PC-9 (cell line): Measurements from ENCODE around the gene VMO1. TPM values are rescaled to one million over a fixed set of nuclear protein-coding genes. Genes with fewer than 3 reads are reported as not detected.

Source experiments
- BruUV-seq: library from RNA; stranded (reverse); fragments of 400-500 nt; replicated peaks from 2 replicates; lab custom pipeline; 2021; lab: Mats Ljungman, UMichigan
- CTCF ChIA-PET: fragments of 300-600 bp; sonication (Branson Sonifier 250); formaldehyde crosslinking; loops from one replicate; lab custom pipeline; 2022; ENCODE audit warnings: antibody characterized with exemption; lab: Charles Lee
- POLR2A ChIA-PET: fragments of 300-600 bp; sonication (Branson Sonifier 250); formaldehyde crosslinking; loops from one replicate; lab custom pipeline; 2022; ENCODE audit warnings: antibody characterized with exemption; ENCODE audit not compliant: unreplicated experiment; lab: Charles Lee
- DNase-seq, 2 experiments: peaks; one replicate each; pipeline versions ENCODE4 v3.0.0 to v3.0.0-alpha.2; 2015 to 2022; ENCODE audit warnings: mixed read lengths in 1 of 2
- H2AFZ ChIP-seq: fragments of 200-600 bp; sonication (generic); 2 replicates; pipeline ENCODE4 v1.8.1; 2017; ENCODE audit warnings: antibody characterized with exemption
- H3F3A ChIP-seq: fragments of 200-600 bp; sonication (generic); 2 replicates; pipeline ENCODE4 v1.8.1; 2017; ENCODE audit warnings: antibody characterized with exemption, mild to moderate bottlenecking, low read depth; ENCODE audit not compliant: insufficient read depth
- H3K27ac ChIP-seq: fragments of 200-600 bp; sonication (generic); 2 replicates; pipeline ENCODE4 v1.6.1; 2016; ENCODE audit warnings: mixed run types
- H3K27me3 ChIP-seq: fragments of 200-600 bp; sonication (generic); 2 replicates; pipeline ENCODE4 v1.6.1; 2016; ENCODE audit warnings: low read depth, mixed run types; ENCODE audit not compliant: insufficient read depth
- H3K36me3 ChIP-seq: fragments of 200-600 bp; sonication (generic); 2 replicates; pipeline ENCODE4 v1.6.1; 2016; ENCODE audit warnings: low read depth, mixed run types
- H3K4me1 ChIP-seq: fragments of 200-600 bp; sonication (generic); replicated peaks from 2 replicates; pipeline ENCODE4 v1.6.1; 2016; ENCODE audit warnings: mixed run types; ENCODE audit not compliant: insufficient read depth
- H3K4me2 ChIP-seq: fragments of 200-600 bp; sonication (generic); 2 replicates; pipeline ENCODE4 v1.6.1; 2017; ENCODE audit warnings: mixed run types
- H3K4me3 ChIP-seq: fragments of 200-600 bp; sonication (generic); 2 replicates; pipeline ENCODE4 v1.6.1; 2016; ENCODE audit warnings: mixed run types
- H3K79me2 ChIP-seq: fragments of 200-600 bp; sonication (generic); 2 replicates; pipeline ENCODE4 v1.6.1; 2017; ENCODE audit warnings: low read depth, mixed run types
- H3K9me2 ChIP-seq: fragments of 200-600 bp; sonication (generic); 2 replicates; pipeline ENCODE4 v1.8.1; 2017; ENCODE audit warnings: mild to moderate bottlenecking; ENCODE audit not compliant: insufficient read depth
- H3K9me3 ChIP-seq: fragments of 200-600 bp; sonication (generic); 2 replicates; pipeline ENCODE4 v1.8.1; 2016; ENCODE audit warnings: low read depth; ENCODE audit not compliant: insufficient read depth
- H4K20me1 ChIP-seq: fragments of 200-600 bp; sonication (generic); 2 replicates; pipeline ENCODE4 v1.8.1; 2017; ENCODE audit not compliant: insufficient read depth
- CTCF ChIP-seq: fragments of 200-600 bp; sonication (generic); conservative IDR thresholded peaks from 2 replicates; pipeline ENCODE4 v1.6.1; 2017; ENCODE audit warnings: mixed run types, antibody characterized with exemption, mild to moderate bottlenecking, moderate library complexity
- EZH2 ChIP-seq: fragments of 200-600 bp; sonication (generic); IDR thresholded peaks from 2 replicates; pipeline ENCODE4 v1.8.0; 2017; ENCODE audit warnings: antibody characterized with exemption, low read depth
- intact Hi-C: fragments of 100-400 bp; cut with micrococcal nuclease; formaldehyde crosslinking; loops from one replicate; pipeline ENCODE4 v1.10.0; 2022; ENCODE audit not compliant: unreplicated experiment
- total RNA-seq: library from RNA; stranded (reverse); gene quantifications from 2 replicates; pipeline ENCODE4 v1.2.3, GENCODE V29; 2021

The VMO1 gene
- total RNA-seq, 1 experiment from 2014 or later, result 3.6 TPM

GRCh38 chr17:4818276-4818675 is 32.1 kb upstream of the VMO1 start:
- TF ChIP-seq CTCF (no peak), EZH2 (no peak)
- no peak for DNase-seq
- no TSS peak for BruUV-seq
- intact Hi-C loops, result no loop called here
- Histone ChIP-seq H3F3A (no peaks in the 10 kb centered on the region), H3K9me3 (no peaks in the 10 kb centered on the region), H3K4me2 (no peak overlapping the region), H3K36me3 (no peaks in the 10 kb centered on the region; the same call in 1 of the 2 replicates), H3K4me3 (no peak overlapping the region), H4K20me1 (no peaks in the 10 kb centered on the region), H3K27ac (no peak overlapping the region), H3K4me1 (no peaks in the 10 kb centered on the region), H3K9me2 (no peaks in the 10 kb centered on the region), H3K79me2 (no peaks in the 10 kb centered on the region), H2AFZ (no peak overlapping the region), H3K27me3 (no peaks in the 10 kb centered on the region)
- CTCF ChIA-PET, result no interaction called here
- POLR2A ChIA-PET, result no interaction called here

- POLR2A ChIA-PET, result no interaction called here
- intact Hi-C loops, result no loop called here
- CTCF ChIA-PET, result no interaction called here
Observed at GRCh38 chr17:4816826-4817225, 30.7 kb upstream of the VMO1 start.

GRCh38 chr17:4815043-4815675 is 29.0 kb upstream of the VMO1 start:
- Histone ChIP-seq H3K27me3 (no peaks in the 10 kb centered on the region), H3K9me3 (no peaks in the 10 kb centered on the region), H3K79me2 (no peaks in the 10 kb centered on the region), H3K4me3 (no peak overlapping the region), H3K4me2 (no peak overlapping the region), H3K36me3 (peaks cover 3% of the 10 kb centered on the region; the same call in 1 of the 2 replicates), H3K27ac (no peak overlapping the region), H3F3A (peaks cover 19% of the 10 kb centered on the region), H3K4me1 (peaks cover 19% of the 10 kb centered on the region), H3K9me2 (no peaks in the 10 kb centered on the region), H2AFZ (no peak overlapping the region), H4K20me1 (no peaks in the 10 kb centered on the region)
- BruUV-seq, result no TSS peak
- POLR2A ChIA-PET, result no interaction called here
- CTCF ChIA-PET, result no interaction called here
- peak; percentile 52; the same call in 1 of the 2 replicates for TF ChIP-seq CTCF
- no peak for TF ChIP-seq EZH2
- intact Hi-C loops, result no loop called here
- no peak for DNase-seq

More at GRCh38 chr17:4816826-4817225, 30.7 kb upstream of the VMO1 start:
- no peak for TF ChIP-seq EZH2
- no peak for TF ChIP-seq CTCF
- no peak overlapping the region for H3K27ac ChIP-seq
- H3K4me1 ChIP-seq, result peaks cover 3% of the 10 kb centered on the region
- H3K9me3 ChIP-seq, result no peaks in the 10 kb centered on the region
- H2AFZ ChIP-seq, result no peak overlapping the region
- no peaks in the 10 kb centered on the region; the same call in 1 of the 2 replicates for H3K36me3 ChIP-seq
- no peaks in the 10 kb centered on the region for H4K20me1 ChIP-seq
- H3K4me3 ChIP-seq, result no peak overlapping the region
- H3K79me2 ChIP-seq, result no peaks in the 10 kb centered on the region
- no TSS peak for BruUV-seq
- no peak overlapping the region for H3K4me2 ChIP-seq
- H3F3A ChIP-seq, result peaks cover 2% of the 10 kb centered on the region; the same call in 1 of the 2 replicates
- no peak for DNase-seq
- no peaks in the 10 kb centered on the region for H3K27me3 ChIP-seq
- H3K9me2 ChIP-seq, result no peaks in the 10 kb centered on the region
